Stomach (tissue), 4 donors: Measurements from ENCODE around the gene CELF6.

ENCODE experiments used
- EP300 ChIP-seq: sonication (generic); formaldehyde crosslinking; IDR thresholded peaks from one replicate; pipeline ENCODE4 v1.6.1; 2017; ENCODE audit warnings: antibody characterized with exemption
- POLR2A ChIP-seq, 4 donors: fragments of 450-650 bp; IDR thresholded peaks; one replicate each; pipeline ENCODE4 v1.6.1; 2016; ENCODE audit warnings: antibody characterized with exemption in 4 of 4, control low read depth in 2 of 4, mild to moderate bottlenecking in 1 of 4, moderate library complexity in 1 of 4
- TF ChIP-seq, protein P1 (sequence below), 7 experiments: fragments of 450-650 bp in 4 of 7; fragments of 200-600 bp in 3 of 7; sonication (generic) in 3 of 7; IDR thresholded peaks; one replicate each; pipeline ENCODE4 v1.5.1; 2016 to 2019; ENCODE audit warnings: antibody characterized with exemption in 7 of 7, control low read depth in 2 of 7, mild to moderate bottlenecking in 1 of 7

GRCh38 chr15:72358650-72359171 lies 38.8 kb upstream of the CELF6 start:
- TF ChIP-seq, protein P1, sequence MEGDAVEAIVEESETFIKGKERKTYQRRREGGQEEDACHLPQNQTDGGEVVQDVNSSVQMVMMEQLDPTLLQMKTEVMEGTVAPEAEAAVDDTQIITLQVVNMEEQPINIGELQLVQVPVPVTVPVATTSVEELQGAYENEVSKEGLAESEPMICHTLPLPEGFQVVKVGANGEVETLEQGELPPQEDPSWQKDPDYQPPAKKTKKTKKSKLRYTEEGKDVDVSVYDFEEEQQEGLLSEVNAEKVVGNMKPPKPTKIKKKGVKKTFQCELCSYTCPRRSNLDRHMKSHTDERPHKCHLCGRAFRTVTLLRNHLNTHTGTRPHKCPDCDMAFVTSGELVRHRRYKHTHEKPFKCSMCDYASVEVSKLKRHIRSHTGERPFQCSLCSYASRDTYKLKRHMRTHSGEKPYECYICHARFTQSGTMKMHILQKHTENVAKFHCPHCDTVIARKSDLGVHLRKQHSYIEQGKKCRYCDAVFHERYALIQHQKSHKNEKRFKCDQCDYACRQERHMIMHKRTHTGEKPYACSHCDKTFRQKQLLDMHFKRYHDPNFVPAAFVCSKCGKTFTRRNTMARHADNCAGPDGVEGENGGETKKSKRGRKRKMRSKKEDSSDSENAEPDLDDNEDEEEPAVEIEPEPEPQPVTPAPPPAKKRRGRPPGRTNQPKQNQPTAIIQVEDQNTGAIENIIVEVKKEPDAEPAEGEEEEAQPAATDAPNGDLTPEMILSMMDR (IDR thresholded peaks at IDR 0.05) = no peak
- TF ChIP-seq POLR2A (IDR thresholded peaks at IDR 0.05) = no peak
- TF ChIP-seq EP300 = no peak
